HG02885 (cell line): ENCODE measurements around the gene ZNF780A.
A peak's percentile ranks its signal among the peaks of the same experiment; 100 is the strongest.
"Not testable (repeated sequence)": the region's sequence is repeated elsewhere in the genome, so short reads cannot be mapped to it uniquely, and the experiment has no call there.

Experiments
- ATAC-seq: cut with Tn5 transposase; IDR thresholded peaks from one replicate; pipeline ENCODE4 v1.9.1; 2021; ENCODE audit warnings: mild to moderate bottlenecking; ENCODE audit not compliant: unreplicated experiment, poor library complexity

Gene ZNF780A

GRCh38 chr19:40088299-40089047 is 2.3 kb downstream of the ZNF780A start:
- ATAC-seq = no peak

DNA sequence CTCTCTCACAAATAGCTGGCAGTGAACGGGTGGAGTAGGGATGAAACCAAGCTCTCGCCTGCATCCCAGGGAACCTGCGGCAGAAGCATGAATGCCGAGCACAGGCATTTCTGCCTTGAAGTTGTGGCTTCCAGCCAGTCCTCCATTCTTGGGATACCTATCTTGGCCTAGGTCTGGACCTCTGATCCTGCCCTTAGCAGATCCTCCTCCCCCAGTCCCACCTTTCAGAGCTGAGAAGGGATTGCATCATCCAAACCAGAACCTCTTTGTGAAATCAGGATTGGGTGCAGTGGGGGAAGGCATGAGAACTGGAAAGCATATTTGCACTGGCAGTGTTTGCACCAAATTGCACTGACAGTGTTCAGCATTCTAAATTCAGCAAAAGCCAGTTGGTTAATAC is 5.8 kb downstream of the ZNF780A start:
- ATAC-seq = no peak

DNA sequence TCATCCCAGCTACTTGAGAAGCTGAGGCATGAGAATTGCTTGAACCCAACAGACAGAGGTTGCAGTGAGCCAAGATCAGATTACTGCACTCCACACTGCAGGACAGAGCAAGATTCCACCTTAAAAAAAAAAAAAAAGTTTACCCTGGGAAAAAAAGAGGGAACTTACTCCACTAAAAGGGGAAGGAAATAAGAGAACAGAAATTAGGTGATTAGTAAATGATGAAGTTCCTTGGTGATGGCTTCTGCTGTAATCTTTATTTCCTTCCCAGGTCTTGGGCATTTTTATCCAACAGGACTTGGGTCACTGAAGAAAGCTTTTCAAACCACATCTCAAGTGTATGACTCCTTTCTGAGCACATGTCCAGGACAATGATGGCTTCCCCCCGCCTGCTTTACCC is 9.3 kb downstream of the ZNF780A start:
- no peak for ATAC-seq

DNA sequence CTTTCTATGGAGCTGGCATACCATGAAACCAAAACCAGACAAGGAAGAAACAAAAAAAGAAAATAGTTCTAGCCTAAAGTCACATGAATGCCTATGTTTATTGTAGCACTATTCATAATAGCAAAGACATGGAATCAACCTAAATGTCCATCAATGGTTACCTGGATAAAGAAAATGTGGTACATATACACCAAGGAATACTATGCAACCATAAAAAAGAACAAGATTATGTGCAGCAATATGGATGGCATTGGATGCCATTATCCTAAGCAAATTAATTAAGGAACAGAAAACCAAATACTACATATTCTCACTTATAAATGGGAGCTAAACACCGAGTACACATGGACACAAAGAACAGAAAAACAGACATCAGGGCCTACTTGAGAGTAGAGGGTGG is 10.5 kb downstream of the ZNF780A start:
- no peak for ATAC-seq

DNA sequence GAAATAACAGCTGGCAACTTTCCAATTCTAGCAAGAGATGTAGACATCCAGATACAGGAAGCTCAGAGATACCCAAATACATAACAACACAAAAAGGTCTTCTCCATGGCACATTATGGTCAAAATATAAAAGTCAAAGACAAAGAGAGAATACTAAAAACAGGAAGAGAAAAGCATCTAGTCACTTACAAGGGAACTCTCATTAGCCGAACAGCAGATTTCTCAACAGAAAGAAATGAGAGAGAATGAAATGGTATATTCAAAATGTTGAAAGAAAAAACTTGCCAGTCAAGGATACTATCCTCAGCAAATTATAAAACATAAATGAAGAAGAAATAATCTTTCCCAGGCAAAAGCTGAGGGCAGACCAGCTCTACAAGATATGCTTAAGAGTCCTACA is 12.4 kb downstream of the ZNF780A start:
- no peak for ATAC-seq

- no peak for ATAC-seq
These were observed 20.7 kb downstream of the ZNF780A start for GRCh38 chr19:40070058-40070457.

DNA sequence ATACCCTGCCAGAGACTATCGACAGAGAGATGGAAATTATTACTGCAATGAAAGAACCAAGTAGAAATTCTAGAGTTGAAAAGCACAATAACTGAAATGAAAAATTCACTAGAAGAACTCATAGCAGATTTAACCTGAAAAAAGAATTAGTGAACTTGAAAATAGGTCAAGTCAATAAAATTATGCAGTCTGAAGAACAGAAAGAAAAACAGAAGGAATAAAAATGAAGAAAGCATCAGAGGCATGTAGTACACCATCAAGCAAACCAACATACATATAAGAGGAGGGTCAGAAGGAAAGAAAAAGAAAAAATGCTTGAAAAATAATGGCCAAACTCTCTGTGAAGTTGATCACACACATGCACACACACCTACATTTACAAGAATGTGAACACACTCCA is 31.1 kb downstream of the ZNF780A start:
- ATAC-seq = no peak

GRCh38 chr19:40057166-40057565 is 33.6 kb downstream of the ZNF780A start:
- no peak for ATAC-seq

GRCh38 chr19:40056505-40056904 is 34.2 kb downstream of the ZNF780A start:
- no peak for ATAC-seq

DNA sequence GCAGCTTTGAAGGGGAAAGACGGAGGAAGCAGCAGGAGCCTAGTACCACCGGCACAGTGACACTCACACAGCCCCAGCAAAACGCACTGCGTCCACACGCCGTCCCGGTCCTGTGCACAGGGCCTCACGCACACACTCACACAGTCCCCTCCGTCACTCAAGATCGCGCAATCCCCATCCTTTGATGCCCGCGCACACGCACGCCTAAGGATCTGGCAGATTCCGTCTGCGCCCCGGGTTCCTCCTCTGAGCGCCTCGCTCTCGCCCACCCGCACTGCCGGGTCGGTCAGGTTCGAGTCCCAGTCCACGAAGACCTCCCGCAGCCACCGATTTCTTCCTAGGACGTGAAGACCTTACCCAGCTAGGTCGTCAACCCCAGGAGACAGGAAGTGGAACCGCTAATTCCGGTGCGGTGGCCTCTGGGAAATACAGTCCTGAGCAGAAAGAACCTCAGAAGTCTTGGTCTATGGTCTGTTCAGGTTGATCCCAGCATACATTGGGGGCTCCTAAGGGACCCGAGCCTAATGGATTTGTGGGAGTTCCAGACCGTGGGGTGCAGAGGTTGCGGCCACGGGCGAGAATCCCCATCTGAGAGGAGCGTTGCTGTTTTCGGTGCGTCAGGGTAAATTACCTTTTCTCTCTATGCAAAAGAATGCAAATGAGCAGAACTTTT is 34.8 kb downstream of the ZNF780A start, which contains the start of gene ZNF780B:
ZNF780B (minus strand) TSS at position 400 of the 673 bp plus-strand sequence. CDS start 5,899 bp downstream, outside the sequence.
- peak; percentile 79 for ATAC-seq

GRCh38 chr19:40055049-40055448 is 35.7 kb downstream of the ZNF780A start:
- no peak for ATAC-seq

DNA sequence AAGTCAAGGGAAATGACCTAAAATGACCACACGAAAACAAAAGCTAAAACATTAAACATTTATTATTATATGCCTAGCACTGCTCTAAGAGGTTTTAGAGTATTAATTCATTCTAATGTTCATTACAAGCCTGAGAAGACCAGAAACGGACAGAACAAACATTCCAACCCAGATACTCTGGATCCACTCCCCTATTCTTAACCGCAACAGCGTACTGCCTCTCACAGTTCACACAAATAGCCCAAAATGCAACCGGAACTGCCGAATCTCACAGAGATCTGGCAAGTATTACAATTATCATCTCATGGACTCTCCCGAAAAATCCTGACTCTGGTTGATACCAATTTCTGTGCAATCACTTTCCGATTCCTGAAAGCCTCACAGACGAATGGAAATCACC is 36.1 kb downstream of the ZNF780A start:
- ATAC-seq = no peak

GRCh38 chr19:40053491-40053890 is 37.3 kb downstream of the ZNF780A start:
- ATAC-seq = no peak

- not testable (repeated sequence) for ATAC-seq
These were observed 49.0 kb downstream of the ZNF780A start for GRCh38 chr19:40041718-40042117.

GRCh38 chr19:40038047-40038446 is 52.7 kb downstream of the ZNF780A start:
- ATAC-seq = not testable (repeated sequence)

DNA sequence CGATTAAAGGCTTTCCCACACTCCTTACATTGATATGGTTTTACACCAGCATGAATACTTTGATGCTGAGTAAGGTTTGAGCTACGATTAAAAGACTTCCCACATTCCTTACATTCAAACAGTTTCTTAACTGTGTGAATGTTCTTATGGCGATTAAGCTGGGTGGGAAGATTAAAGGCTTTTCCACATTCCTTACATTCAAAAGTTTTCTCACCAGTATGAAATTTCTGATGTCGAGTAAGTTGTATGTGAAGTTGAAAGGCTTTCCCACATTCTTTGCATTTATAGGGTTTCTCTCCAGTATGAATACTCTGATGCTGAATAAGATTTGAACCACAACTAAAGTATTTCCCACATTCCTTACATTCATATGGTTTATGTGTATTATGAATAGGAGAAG is 54.7 kb downstream of the ZNF780A start:
- no peak for ATAC-seq

DNA sequence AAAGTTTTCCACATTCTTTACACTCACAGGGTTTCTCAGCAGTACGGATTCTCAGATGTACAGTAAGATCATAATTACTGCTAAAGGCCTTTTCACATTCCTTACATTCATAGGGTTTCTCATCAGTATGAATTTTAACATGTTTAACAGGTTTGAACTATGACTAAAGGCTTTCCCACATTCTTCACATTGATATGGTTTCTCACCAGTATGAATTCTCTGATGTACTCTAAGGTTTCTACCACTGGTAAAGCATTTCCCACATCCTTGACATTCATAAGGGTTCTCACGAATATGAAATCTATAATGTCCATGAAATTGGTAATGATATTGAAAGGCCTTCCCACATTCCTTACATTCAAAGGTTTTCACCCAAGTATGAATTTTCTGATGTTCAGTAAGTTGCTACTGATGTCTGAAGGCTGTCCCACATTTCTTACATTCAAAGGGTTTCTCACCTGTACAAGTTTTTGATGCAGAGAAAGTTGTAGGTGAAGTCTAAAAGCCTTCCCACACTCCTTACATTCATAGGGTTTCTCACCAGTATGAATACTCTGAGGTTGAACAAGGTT is 56.7 kb downstream of the ZNF780A start:
- no peak for ATAC-seq

DNA sequence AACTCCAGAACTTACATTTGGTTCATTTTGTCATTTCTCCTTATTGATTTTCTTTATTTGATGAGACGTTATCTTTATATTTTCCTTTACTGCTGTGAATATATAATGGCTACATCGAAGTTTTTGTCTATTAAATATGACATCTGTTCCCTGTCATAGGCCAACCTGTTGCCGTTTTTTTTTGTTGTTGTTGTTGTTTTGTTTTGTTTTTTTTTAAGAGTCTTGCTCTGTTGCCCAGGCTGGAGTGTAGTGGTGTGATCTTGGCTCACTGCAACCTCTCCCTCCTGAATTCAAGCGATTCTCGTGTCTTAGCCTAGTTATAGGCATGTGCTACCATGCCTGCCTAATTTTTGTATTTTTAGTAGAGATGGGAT is 64.2 kb downstream of the ZNF780A start:
- no peak for ATAC-seq

DNA sequence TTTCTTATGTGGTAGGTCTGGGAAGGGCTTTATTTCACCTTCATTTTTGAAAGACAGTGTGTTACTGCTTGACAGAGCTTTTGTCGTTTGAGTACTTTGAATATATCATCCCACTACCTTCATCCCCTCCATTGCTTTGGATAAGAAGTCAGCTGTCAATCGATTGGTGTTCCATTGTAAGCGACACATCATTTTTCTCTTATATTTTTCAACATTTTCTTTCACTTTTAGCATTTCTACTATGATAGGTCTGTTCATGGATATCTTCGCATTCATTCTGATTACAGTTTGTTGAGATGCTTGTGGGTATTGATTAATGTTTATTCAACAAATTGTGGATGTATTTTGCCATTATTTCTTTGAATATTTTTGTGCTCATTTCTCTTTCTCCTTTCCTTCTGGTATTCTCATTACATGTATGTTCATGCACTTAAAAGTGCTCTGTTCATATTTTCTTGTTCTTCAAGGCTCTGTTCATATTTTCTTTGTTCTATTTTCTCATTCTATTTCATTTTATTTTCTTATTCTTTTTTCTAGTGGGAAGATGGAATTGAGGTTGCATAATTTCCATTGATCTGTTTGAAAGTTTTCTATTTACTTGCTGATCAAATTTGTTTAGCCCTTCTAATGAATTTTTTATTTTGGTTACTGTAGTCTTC is 64.7 kb downstream of the ZNF780A start:
- no peak for ATAC-seq

DNA sequence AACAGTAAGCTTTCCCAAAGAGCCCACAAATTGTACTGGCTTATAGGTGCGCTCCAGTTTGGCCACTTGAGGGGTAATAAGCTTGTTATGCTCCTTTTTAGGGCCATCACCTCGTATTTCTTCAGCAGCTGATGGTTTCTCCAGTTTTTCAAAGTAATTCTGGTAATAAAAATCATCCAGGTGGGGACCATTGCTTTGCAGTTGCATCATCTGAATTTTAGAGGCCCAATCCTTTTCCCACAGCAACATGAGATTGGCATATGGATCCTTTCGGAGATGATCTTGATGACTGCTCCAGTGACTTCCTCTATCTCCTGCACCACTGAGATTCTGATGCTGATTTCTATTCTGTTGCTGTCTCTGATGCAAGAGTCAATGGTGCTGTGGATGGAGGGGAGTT is 66.8 kb downstream of the ZNF780A start:
- ATAC-seq = no peak
